Loucy (cell line): ENCODE results near the gene TMEM14A.

Experiments
- EZH2phosphoT487 ChIP-seq: fragments of 200-600 bp; IDR thresholded peaks from 2 replicates; pipeline ENCODE4 v1.6.1; 2018; ENCODE audit warnings: antibody characterized with exemption, mild to moderate bottlenecking, moderate library complexity, borderline replicate concordance
- TF ChIP-seq, protein P1 (sequence below): fragments of 200-600 bp; sonication (generic); conservative IDR thresholded peaks from 2 replicates; pipeline ENCODE4 v1.5.1; 2014; ENCODE audit warnings: mild to moderate bottlenecking, antibody characterized with exemption, low read length

DNA sequence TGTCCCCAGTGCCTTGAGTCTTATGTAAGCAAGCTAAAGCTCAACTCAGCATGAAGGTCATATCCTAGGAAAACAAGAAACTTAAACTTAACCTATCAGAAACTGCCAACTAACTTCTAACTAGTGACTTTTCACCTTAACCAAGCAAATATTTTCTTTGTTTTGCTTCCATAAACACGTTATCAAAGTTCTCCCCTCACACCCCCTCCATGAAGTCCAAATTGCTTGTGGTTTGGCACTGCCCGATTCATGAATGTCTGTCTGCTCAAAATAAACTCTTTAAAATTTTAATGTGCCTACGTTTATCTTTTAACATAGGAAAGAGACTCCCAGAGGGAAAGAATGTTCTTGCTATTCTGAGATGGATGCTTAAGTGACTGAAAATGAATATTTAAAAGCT, 57.5 kb downstream of the TMEM14A start:
- TF ChIP-seq, protein P1, sequence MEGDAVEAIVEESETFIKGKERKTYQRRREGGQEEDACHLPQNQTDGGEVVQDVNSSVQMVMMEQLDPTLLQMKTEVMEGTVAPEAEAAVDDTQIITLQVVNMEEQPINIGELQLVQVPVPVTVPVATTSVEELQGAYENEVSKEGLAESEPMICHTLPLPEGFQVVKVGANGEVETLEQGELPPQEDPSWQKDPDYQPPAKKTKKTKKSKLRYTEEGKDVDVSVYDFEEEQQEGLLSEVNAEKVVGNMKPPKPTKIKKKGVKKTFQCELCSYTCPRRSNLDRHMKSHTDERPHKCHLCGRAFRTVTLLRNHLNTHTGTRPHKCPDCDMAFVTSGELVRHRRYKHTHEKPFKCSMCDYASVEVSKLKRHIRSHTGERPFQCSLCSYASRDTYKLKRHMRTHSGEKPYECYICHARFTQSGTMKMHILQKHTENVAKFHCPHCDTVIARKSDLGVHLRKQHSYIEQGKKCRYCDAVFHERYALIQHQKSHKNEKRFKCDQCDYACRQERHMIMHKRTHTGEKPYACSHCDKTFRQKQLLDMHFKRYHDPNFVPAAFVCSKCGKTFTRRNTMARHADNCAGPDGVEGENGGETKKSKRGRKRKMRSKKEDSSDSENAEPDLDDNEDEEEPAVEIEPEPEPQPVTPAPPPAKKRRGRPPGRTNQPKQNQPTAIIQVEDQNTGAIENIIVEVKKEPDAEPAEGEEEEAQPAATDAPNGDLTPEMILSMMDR = no peak
- TF ChIP-seq EZH2phosphoT487 = no peak
